ENCODE results near the gene HEATR5B.

HEATR5B gene

DNA sequence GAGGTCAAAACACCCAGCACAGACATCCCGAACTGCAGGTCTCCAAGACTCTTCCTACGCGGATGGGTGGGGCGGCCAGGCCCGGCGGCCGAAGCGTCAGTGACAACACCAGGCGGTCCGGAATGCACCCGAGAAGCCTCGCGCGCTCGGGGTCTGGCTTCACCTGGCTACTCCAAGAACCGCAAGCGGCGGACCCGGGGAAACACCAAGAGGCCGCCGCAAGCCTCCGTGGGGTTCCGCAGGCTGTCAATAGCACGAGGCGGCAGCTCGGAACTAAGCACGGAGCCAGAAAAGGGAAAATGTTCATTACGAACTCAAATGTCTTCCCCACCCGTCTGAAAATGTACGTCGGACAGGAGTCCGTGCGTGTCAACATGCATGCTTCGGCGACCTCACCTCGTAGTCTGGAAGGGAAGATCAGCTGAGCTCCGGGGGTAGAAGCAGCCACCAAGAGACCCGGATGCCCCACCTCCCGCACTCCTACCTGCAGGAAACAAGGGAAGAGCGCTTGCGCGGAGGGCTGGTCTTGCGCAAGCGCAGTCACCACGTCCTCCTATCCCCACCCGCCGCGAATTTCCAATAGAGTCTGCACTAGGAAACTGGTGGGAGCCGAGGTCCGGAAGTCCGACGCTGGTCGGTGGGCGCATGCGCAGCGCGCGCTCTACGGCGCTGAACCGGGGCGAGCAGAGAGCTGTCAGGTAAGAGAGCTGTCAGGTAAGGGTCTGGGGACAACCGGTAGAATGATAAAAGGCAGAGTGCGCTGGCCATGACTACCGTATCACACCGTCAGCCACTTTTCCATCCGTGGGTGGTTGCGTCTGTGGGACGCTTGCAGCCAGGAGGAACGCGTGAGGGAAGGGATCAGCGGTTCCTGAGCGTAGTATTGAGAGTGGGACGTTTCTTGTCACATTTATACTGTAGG, at the start of gene HEATR5B, which contains the start of gene GPATCH11:
Gene HEATR5B, minus strand, starts transcription at position 500 of the 922 bp plus-strand sequence. CDS start 958 bp downstream, outside the sequence.
Gene GPATCH11, plus strand, starts transcription at position 646 of the 922 bp plus-strand sequence. CDS start 3,864 bp downstream, outside the sequence.
- Histone ChIP-seq H3K9me2 (replicated peaks; ENCODE audit: insufficient read depth, low read length) (no peaks in the 10 kb centered on the region), H2AFZ (ENCODE audit: low read depth, low read length, severe bottlenecking) (peak within 1 kb of the TSS; percentile 78), H3F3A (ENCODE audit: insufficient read depth) (peaks cover 19% of the 10 kb centered on the region), H3K4me3 (ENCODE audit: insufficient read depth, low read length, poor library complexity, severe bottlenecking) (peak within 1 kb of the TSS; percentile 80), H3K9ac (ENCODE audit: low read length) (peak within 1 kb of the TSS; percentile 77), H3K27me3 (ENCODE audit: low read length) (no peaks in the 10 kb centered on the region), H4K20me1 (ENCODE audit: low read depth, low read length) (no peaks in the 10 kb centered on the region), H3K9me3 (ENCODE audit: insufficient read depth, low read length) (no peaks in the 10 kb centered on the region), H3K4me2 (ENCODE audit: low read depth, low read length, poor library complexity, severe bottlenecking) (peak within 1 kb of the TSS; percentile 84), H3K36me3 (ENCODE audit: low read length) (peaks cover 7% of the 10 kb centered on the region; the same call in 1 of the 2 replicates), H3K79me2 (ENCODE audit: insufficient read depth, low read length) (peaks cover 21% of the 10 kb centered on the region; the same call in 1 of the 2 replicates), H3K27ac (ENCODE audit: low read depth, low read length) (peak within 1 kb of the TSS; percentile 16)
- TF ChIP-seq EZH2phosphoT487 (conservative IDR thresholded peaks at IDR 0.05; ENCODE audit: low read length), result no peak
- TF ChIP-seq CTCF (IDR thresholded peaks at IDR 0.05; ENCODE audit: insufficient read depth, low read length, poor library complexity, severe bottlenecking), result no peak

DNA sequence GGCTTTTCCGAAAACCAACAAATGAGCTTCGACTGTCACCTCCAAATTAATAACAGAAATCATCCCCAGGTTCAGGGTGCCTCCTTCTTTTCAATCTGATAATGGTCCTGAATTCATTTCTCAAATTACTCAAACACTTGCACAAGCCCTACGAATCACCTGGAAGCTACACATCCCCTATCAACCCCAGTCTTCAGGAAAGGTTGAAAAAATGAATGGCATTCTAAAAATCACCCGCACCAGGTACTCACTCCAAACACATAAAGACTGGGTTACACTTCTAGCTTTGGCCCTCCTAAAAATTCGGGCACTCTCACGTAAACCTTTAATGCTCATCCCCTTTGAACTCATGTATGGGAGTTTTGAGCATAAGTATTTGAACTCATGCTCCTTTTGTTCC, 48.7 kb upstream of the HEATR5B start:
- H3K79me2 ChIP-seq (ENCODE audit: insufficient read depth, low read length), result no peaks in the 10 kb centered on the region
- no peaks in the 10 kb centered on the region for H3K9me2 ChIP-seq (replicated peaks; ENCODE audit: insufficient read depth, low read length)
- H3K27me3 ChIP-seq (ENCODE audit: low read length), result no peaks in the 10 kb centered on the region
- H2AFZ ChIP-seq (ENCODE audit: low read depth, low read length, severe bottlenecking), result no peak overlapping the region
- no peaks in the 10 kb centered on the region for H3F3A ChIP-seq (ENCODE audit: insufficient read depth)
- no peaks in the 10 kb centered on the region for H3K36me3 ChIP-seq (ENCODE audit: low read length)
- no peak overlapping the region for H3K4me3 ChIP-seq (ENCODE audit: insufficient read depth, low read length, poor library complexity, severe bottlenecking)
- no peak overlapping the region for H3K4me2 ChIP-seq (ENCODE audit: low read depth, low read length, poor library complexity, severe bottlenecking)
- H4K20me1 ChIP-seq (ENCODE audit: low read depth, low read length), result no peaks in the 10 kb centered on the region
- no peak overlapping the region for H3K27ac ChIP-seq (ENCODE audit: low read depth, low read length)
- no peak overlapping the region for H3K9ac ChIP-seq (ENCODE audit: low read length)
- H3K9me3 ChIP-seq (ENCODE audit: insufficient read depth, low read length), result no peaks in the 10 kb centered on the region
- no peak for TF ChIP-seq CTCF (IDR thresholded peaks at IDR 0.05; ENCODE audit: insufficient read depth, low read length, poor library complexity, severe bottlenecking)
- TF ChIP-seq EZH2phosphoT487 (conservative IDR thresholded peaks at IDR 0.05; ENCODE audit: low read length), result no peak

GRCh38 chr2:37125416-37125815, 41.2 kb upstream of the HEATR5B start:
- no peaks in the 10 kb centered on the region for H3K9me3 ChIP-seq (ENCODE audit: insufficient read depth, low read length)
- no peaks in the 10 kb centered on the region for H3K36me3 ChIP-seq (ENCODE audit: low read length)
- H4K20me1 ChIP-seq (ENCODE audit: low read depth, low read length), result no peaks in the 10 kb centered on the region
- no peaks in the 10 kb centered on the region for H3K79me2 ChIP-seq (ENCODE audit: insufficient read depth, low read length)
- TF ChIP-seq CTCF (IDR thresholded peaks at IDR 0.05; ENCODE audit: insufficient read depth, low read length, poor library complexity, severe bottlenecking), result no peak
- no peak for TF ChIP-seq EZH2phosphoT487 (conservative IDR thresholded peaks at IDR 0.05; ENCODE audit: low read length)
- no peaks in the 10 kb centered on the region for H3F3A ChIP-seq (ENCODE audit: insufficient read depth)
- no peak overlapping the region for H2AFZ ChIP-seq (ENCODE audit: low read depth, low read length, severe bottlenecking)
- H3K9ac ChIP-seq (ENCODE audit: low read length), result no peak overlapping the region
- H3K4me3 ChIP-seq (ENCODE audit: insufficient read depth, low read length, poor library complexity, severe bottlenecking), result no peak overlapping the region
- H3K9me2 ChIP-seq (replicated peaks; ENCODE audit: insufficient read depth, low read length), result no peaks in the 10 kb centered on the region
- no peaks in the 10 kb centered on the region for H3K27me3 ChIP-seq (ENCODE audit: low read length)
- no peak overlapping the region for H3K4me2 ChIP-seq (ENCODE audit: low read depth, low read length, poor library complexity, severe bottlenecking)
- no peak overlapping the region for H3K27ac ChIP-seq (ENCODE audit: low read depth, low read length)
